ENCODE measurements around the gene ARHGEF25. TPM values are rescaled to one million over a fixed set of nuclear protein-coding genes. Genes with fewer than 3 reads are reported as not detected.

ARHGEF25 gene
- polyA plus RNA-seq, 2 of the 4 experiments (the other 2 are of a cell fraction) = 9.3 to 13.8 TPM

- TF ChIP-seq E2F6 (IDR thresholded peaks at IDR 0.05; ENCODE audit: borderline replicate concordance, low read depth) = no peak
- no peak for TF ChIP-seq MAFK (IDR thresholded peaks at IDR 0.05; ENCODE audit: partially characterized antibody)
- TF ChIP-seq USF2 (IDR thresholded peaks at IDR 0.05) = no peak
- no peak for TF ChIP-seq RCOR1 (IDR thresholded peaks at IDR 0.05; ENCODE audit: low read depth, low read length)
- TF ChIP-seq PHF8 (IDR thresholded peaks at IDR 0.05; ENCODE audit: borderline replicate concordance, low read depth) = no peak
Measured at GRCh38 chr12:57624441-57625220, 13.4 kb downstream of the ARHGEF25 start (continued).

- ATAC-seq (no peak), FAIRE-seq (no peak), DNase-seq (ENCODE audit: low read depth in 1 of 2, low spot score in 1 of 2) (no peak)
- Histone ChIP-seq H3K9me3 (no peaks in the 10 kb centered on the region), H3K4me1 (peaks cover 10% of the 10 kb centered on the region; the same call in 1 of the 3 replicates), H3K4me2 (no peak overlapping the region), H3K4me3 (no peak overlapping the region), H3K27ac (no peak overlapping the region)
- TF ChIP-seq CBX8 (IDR thresholded peaks at IDR 0.05) (no peak), ELK1 (IDR thresholded peaks at IDR 0.05; ENCODE audit: low read depth, low read length) (no peak)
- POLR2A ChIA-PET = no interaction called here
- 82% methylated on average over 12 of the region's 12 CpGs for WGBS (ENCODE audit: missing lambda C conversion rate)
- CTCF ChIA-PET = interaction anchor here (0.6 to 5.5 kb wide), 9 partner anchors 8 to 101 kb away, joined by 3 to 62 read pairs (median 4); partner anchors contain the start of gene B4GALNT1
Measured at GRCh38 chr12:57625261-57626032, 14.2 kb downstream of the ARHGEF25 start.

GRCh38 chr12:57626111-57626920 is 15.1 kb downstream of the ARHGEF25 start:
- ChIA-PET CTCF (interaction anchor here (0.6 to 5.5 kb wide), 8 partner anchors 12 to 131 kb away, joined by 3 to 62 read pairs (median 3); no protein-coding TSS in a partner anchor), POLR2A (no interaction called here)
- Histone ChIP-seq H3K4me2 (no peak overlapping the region), H3K4me1 (peaks cover 5% of the 10 kb centered on the region; the same call in 1 of the 3 replicates), H3K27ac (no peak overlapping the region), H3K4me3 (no peak overlapping the region), H3K9me3 (no peaks in the 10 kb centered on the region)
- ATAC-seq (no peak), DNase-seq (ENCODE audit: low read depth in 1 of 2, low spot score in 1 of 2) (no peak), FAIRE-seq (no peak)
- WGBS (ENCODE audit: missing lambda C conversion rate) = 81% methylated on average over 13 of the region's 13 CpGs
- TF ChIP-seq HEYL (CRISPR knock-in tag; IDR thresholded peaks at IDR 0.05) (no peak), HOXB5 (CRISPR knock-in tag; IDR thresholded peaks at IDR 0.05) (no peak), ATOH8 (CRISPR knock-in tag; IDR thresholded peaks at IDR 0.05; ENCODE audit: low read depth) (no peak), FOSB (CRISPR knock-in tag; IDR thresholded peaks at IDR 0.05) (no peak), PBX3 (IDR thresholded peaks at IDR 0.05) (no peak), ZC3H11A (IDR thresholded peaks at IDR 0.05) (no peak), CTCF (IDR thresholded peaks at IDR 0.05) (no peak), HOXA7 (CRISPR knock-in tag; IDR thresholded peaks at IDR 0.05) (no peak), E2F6 (IDR thresholded peaks at IDR 0.05; ENCODE audit: borderline replicate concordance, low read depth) (no peak), EHMT2 (IDR thresholded peaks at IDR 0.05; ENCODE audit: low read depth) (no peak), SMC3 (IDR thresholded peaks at IDR 0.05) (no peak), REST (IDR thresholded peaks at IDR 0.05) (no peak)

Data from A549 (cell line).